ENCODE measurements around the gene MYL9. TPM values are rescaled to one million over a fixed set of nuclear protein-coding genes. Genes with fewer than 3 reads are reported as not detected.
"Not testable (repeated sequence)": the region's sequence is repeated elsewhere in the genome, so short reads cannot be mapped to it uniquely, and the experiment has no call there.

Gene MYL9
- total RNA-seq, 1 experiment from 2014 or later: 382 TPM

GRCh38 chr20:36563374-36563773 lies 22.1 kb downstream of the MYL9 start:
- TF ChIP-seq CTCF (IDR thresholded peaks at IDR 0.05; ENCODE audit: insufficient read depth in 1 of 2, low read depth in 1 of 2, low read length in 1 of 2, severe bottlenecking in 1 of 2, unreplicated experiment in 1 of 2): no peak
- Mint-ChIP-seq H3K27me3 (ENCODE audit: insufficient read depth, unreplicated experiment) (no peaks in the 10 kb centered on the region), H3K36me3 (ENCODE audit: insufficient read depth, unreplicated experiment) (no peaks in the 10 kb centered on the region), H3K4me1 (ENCODE audit: low read depth, unreplicated experiment) (peaks cover 7% of the 10 kb centered on the region), H3K4me3 (ENCODE audit: unreplicated experiment) (no peak overlapping the region), H3K27ac (ENCODE audit: unreplicated experiment) (no peak overlapping the region), H3K9me3 (ENCODE audit: unreplicated experiment) (peaks cover 18% of the 10 kb centered on the region)
- no peaks in the 10 kb centered on the region for H3K27me3 ChIP-seq (replicated peaks; ENCODE audit: control insufficient read depth, insufficient read depth, low read length)
- BruUV-seq (replicated peaks): no TSS peak
- peaks cover 10% of the 10 kb centered on the region for H3K9me3 ChIP-seq
- DNase-seq: no peak
- H3K4me1 ChIP-seq: peaks cover 8% of the 10 kb centered on the region; the same call in 1 of the 2 replicates
- POLR2A ChIA-PET: no interaction called here
- no peak overlapping the region for H3K4me3 ChIP-seq (ENCODE audit: low read depth, low read length)
- intact Hi-C loops (cut with micrococcal nuclease; ENCODE audit: unreplicated experiment): loop anchor here (1.0 kb wide), 1 partner anchor 10 kb away; the partner anchor contains the start of gene TGIF2
- no peaks in the 10 kb centered on the region for H3K36me3 ChIP-seq (ENCODE audit: control insufficient read depth, insufficient read depth, low read length)
- CTCF ChIA-PET: no interaction called here

- H3K36me3 ChIP-seq (ENCODE audit: control insufficient read depth, insufficient read depth, low read length); H3K4me3 ChIP-seq (ENCODE audit: low read depth, low read length); H3K4me3 Mint-ChIP-seq (ENCODE audit: unreplicated experiment); H3K4me1 Mint-ChIP-seq (ENCODE audit: low read depth, unreplicated experiment); intact Hi-C loops (cut with micrococcal nuclease; ENCODE audit: unreplicated experiment); H3K9me3 ChIP-seq; POLR2A ChIA-PET; BruUV-seq (replicated peaks); H3K36me3 Mint-ChIP-seq (ENCODE audit: insufficient read depth, unreplicated experiment); H3K27me3 ChIP-seq (replicated peaks; ENCODE audit: control insufficient read depth, insufficient read depth, low read length); H3K4me1 ChIP-seq; CTCF ChIA-PET; H3K27me3 Mint-ChIP-seq (ENCODE audit: insufficient read depth, unreplicated experiment); H3K27ac Mint-ChIP-seq (ENCODE audit: unreplicated experiment); DNase-seq: not testable (repeated sequence)
- H3K9me3 Mint-ChIP-seq (ENCODE audit: unreplicated experiment): peaks cover 18% of the 10 kb centered on the region
These were observed 22.9 kb downstream of the MYL9 start for GRCh38 chr20:36564078-36564725.

- H3K9me3 Mint-ChIP-seq (ENCODE audit: unreplicated experiment): peaks cover 18% of the 10 kb centered on the region
- H3K27me3 ChIP-seq (replicated peaks; ENCODE audit: control insufficient read depth, insufficient read depth, low read length); H3K9me3 ChIP-seq; H3K4me3 ChIP-seq (ENCODE audit: low read depth, low read length); H3K4me1 Mint-ChIP-seq (ENCODE audit: low read depth, unreplicated experiment); intact Hi-C loops (cut with micrococcal nuclease; ENCODE audit: unreplicated experiment); H3K36me3 Mint-ChIP-seq (ENCODE audit: insufficient read depth, unreplicated experiment); H3K27ac Mint-ChIP-seq (ENCODE audit: unreplicated experiment); DNase-seq; H3K27me3 Mint-ChIP-seq (ENCODE audit: insufficient read depth, unreplicated experiment); H3K36me3 ChIP-seq (ENCODE audit: control insufficient read depth, insufficient read depth, low read length); H3K4me1 ChIP-seq; H3K4me3 Mint-ChIP-seq (ENCODE audit: unreplicated experiment); POLR2A ChIA-PET; BruUV-seq (replicated peaks); CTCF ChIA-PET: not testable (repeated sequence)
These were observed 23.4 kb downstream of the MYL9 start for GRCh38 chr20:36564726-36565121.

- Mint-ChIP-seq H3K4me3 (ENCODE audit: unreplicated experiment) (no peak overlapping the region), H3K27ac (ENCODE audit: unreplicated experiment) (no peak overlapping the region), H3K27me3 (ENCODE audit: insufficient read depth, unreplicated experiment) (no peaks in the 10 kb centered on the region), H3K4me1 (ENCODE audit: low read depth, unreplicated experiment) (peaks cover 7% of the 10 kb centered on the region), H3K9me3 (ENCODE audit: unreplicated experiment) (peaks cover 18% of the 10 kb centered on the region), H3K36me3 (ENCODE audit: insufficient read depth, unreplicated experiment) (no peaks in the 10 kb centered on the region)
- Histone ChIP-seq H3K36me3 (ENCODE audit: control insufficient read depth, insufficient read depth, low read length) (no peaks in the 10 kb centered on the region), H3K4me1 (peaks cover 8% of the 10 kb centered on the region; the same call in 1 of the 2 replicates), H3K4me3 (ENCODE audit: low read depth, low read length) (no peak overlapping the region), H3K27me3 (replicated peaks; ENCODE audit: control insufficient read depth, insufficient read depth, low read length) (no peaks in the 10 kb centered on the region), H3K9me3 (peaks cover 10% of the 10 kb centered on the region)
- POLR2A ChIA-PET: interaction anchor here (0.6 kb wide), 1 partner anchor 17 kb away, joined by 3 read pairs; no protein-coding TSS in a partner anchor
- intact Hi-C loops (cut with micrococcal nuclease; ENCODE audit: unreplicated experiment): no loop called here
- CTCF ChIA-PET: no interaction called here
- no peak for TF ChIP-seq CTCF (IDR thresholded peaks at IDR 0.05; ENCODE audit: insufficient read depth in 1 of 2, low read depth in 1 of 2, low read length in 1 of 2, severe bottlenecking in 1 of 2, unreplicated experiment in 1 of 2)
- no peak for DNase-seq
- BruUV-seq (replicated peaks): no TSS peak
These were observed 24.2 kb downstream of the MYL9 start for GRCh38 chr20:36565520-36565919.
